Measurements from ENCODE around the gene CEP85L.

CEP85L gene

DNA sequence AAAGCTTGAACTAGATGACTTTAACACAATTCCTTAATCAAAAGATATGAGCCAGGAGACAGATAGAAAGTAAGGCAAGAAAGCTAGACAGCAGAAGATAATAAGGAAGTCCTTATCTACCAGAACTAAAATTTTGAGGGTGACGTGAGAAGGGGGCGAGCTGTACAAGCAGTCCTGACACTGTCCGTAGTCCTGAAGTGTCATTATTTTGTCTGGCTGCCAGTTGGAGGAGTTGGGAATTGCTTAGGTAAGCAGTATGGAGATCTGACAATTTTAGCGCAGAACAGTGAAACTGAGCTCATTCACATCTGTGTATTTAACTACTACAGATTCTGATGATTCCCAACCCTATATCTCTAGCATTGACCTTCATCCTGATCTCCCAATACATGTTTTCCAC, 25.8 kb upstream of the CEP85L start:
- no peaks in the 10 kb centered on the region for H3K36me3 ChIP-seq (ENCODE audit: control insufficient read depth, insufficient read depth, low read length)
- H3K4me3 ChIP-seq (ENCODE audit: low read depth, low read length), result no peak overlapping the region
- no peaks in the 10 kb centered on the region for H3K9me3 ChIP-seq (ENCODE audit: control insufficient read depth, insufficient read depth, low read depth, low read length)
- H3K27ac ChIP-seq (ENCODE audit: low read depth, low read length), result no peak overlapping the region
- no peak overlapping the region for H3K9ac ChIP-seq (ENCODE audit: low read length)
- H3K27me3 ChIP-seq (ENCODE audit: control insufficient read depth, insufficient read depth, low read length), result no peaks in the 10 kb centered on the region
- no peaks in the 10 kb centered on the region for H3K4me1 ChIP-seq (ENCODE audit: control insufficient read depth, insufficient read depth, low read length)

DNA sequence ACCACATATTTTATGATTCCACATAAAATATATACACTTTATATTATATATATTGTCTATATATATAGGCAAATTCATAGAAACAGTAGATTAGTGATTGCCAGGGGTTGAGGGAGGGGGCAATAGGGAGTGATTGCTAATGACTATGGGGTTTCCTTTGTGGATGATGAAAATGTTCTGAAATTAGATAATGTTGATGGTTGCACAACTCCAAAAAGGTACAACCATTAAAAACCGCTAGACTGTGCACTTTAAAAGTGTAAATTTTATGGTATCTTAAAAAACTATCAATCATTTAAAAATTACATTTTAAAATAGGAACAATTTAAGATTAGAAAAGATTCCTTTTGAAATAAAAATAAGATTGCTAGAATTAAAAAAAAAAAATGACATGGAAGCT, 23.8 kb upstream of the CEP85L start:
- Histone ChIP-seq H3K27ac (ENCODE audit: low read depth, low read length) (no peak overlapping the region), H3K4me1 (ENCODE audit: control insufficient read depth, insufficient read depth, low read length) (no peaks in the 10 kb centered on the region), H3K9me3 (ENCODE audit: control insufficient read depth, insufficient read depth, low read depth, low read length) (no peaks in the 10 kb centered on the region), H3K4me3 (ENCODE audit: low read depth, low read length) (no peak overlapping the region), H3K36me3 (ENCODE audit: control insufficient read depth, insufficient read depth, low read length) (no peaks in the 10 kb centered on the region), H3K9ac (ENCODE audit: low read length) (no peak overlapping the region), H3K27me3 (ENCODE audit: control insufficient read depth, insufficient read depth, low read length) (no peaks in the 10 kb centered on the region)

DNA sequence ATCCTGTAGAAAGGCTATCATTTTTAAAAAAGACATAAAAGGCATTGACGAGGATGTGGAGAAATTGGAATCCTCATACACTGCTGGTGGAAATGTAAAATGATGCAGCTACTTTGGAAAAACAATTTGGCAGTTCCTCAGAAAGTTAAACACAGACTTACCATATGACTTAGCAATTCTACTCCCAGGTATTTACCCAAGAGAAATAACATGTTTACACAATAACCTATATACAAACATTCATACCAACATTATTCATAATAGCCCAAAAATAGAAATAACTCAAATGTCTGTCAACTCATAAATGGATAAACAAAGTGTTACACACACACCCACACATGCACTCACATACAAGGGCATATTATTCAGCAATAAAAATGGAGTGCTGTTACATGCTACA, 23.4 kb upstream of the CEP85L start:
- Histone ChIP-seq H3K9me3 (ENCODE audit: control insufficient read depth, insufficient read depth, low read depth, low read length) (no peaks in the 10 kb centered on the region), H3K27me3 (ENCODE audit: control insufficient read depth, insufficient read depth, low read length) (no peaks in the 10 kb centered on the region), H3K36me3 (ENCODE audit: control insufficient read depth, insufficient read depth, low read length) (no peaks in the 10 kb centered on the region), H3K4me1 (ENCODE audit: control insufficient read depth, insufficient read depth, low read length) (no peaks in the 10 kb centered on the region), H3K9ac (ENCODE audit: low read length) (no peak overlapping the region), H3K4me3 (ENCODE audit: low read depth, low read length) (no peak overlapping the region), H3K27ac (ENCODE audit: low read depth, low read length) (no peak overlapping the region)

DNA sequence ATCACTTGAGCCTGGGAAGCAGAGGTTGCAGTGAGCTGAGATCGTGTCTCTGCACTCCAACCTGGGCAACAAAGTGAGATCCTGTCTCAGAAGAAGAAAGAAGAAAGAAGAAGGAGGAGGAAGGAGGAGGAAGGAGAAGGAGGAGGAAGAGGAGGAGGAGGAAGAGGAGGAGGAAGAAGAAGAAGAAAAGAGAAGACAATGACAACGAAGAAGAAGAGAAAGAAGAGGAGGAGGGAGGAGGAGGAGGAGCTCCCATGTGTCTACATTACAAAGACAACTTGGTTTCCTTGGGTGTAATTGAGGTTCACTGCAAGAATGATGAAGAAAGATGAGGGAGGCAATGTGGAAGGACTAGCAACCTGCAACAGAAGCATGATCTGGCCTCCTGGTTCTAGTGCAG, 21.3 kb upstream of the CEP85L start:
- no peaks in the 10 kb centered on the region for H3K9me3 ChIP-seq (ENCODE audit: control insufficient read depth, insufficient read depth, low read depth, low read length)
- H3K4me3 ChIP-seq (ENCODE audit: low read depth, low read length), result no peak overlapping the region
- H3K27me3 ChIP-seq (ENCODE audit: control insufficient read depth, insufficient read depth, low read length), result no peaks in the 10 kb centered on the region
- no peak overlapping the region for H3K27ac ChIP-seq (ENCODE audit: low read depth, low read length)
- H3K9ac ChIP-seq (ENCODE audit: low read length), result no peak overlapping the region
- H3K4me1 ChIP-seq (ENCODE audit: control insufficient read depth, insufficient read depth, low read length), result no peaks in the 10 kb centered on the region
- H3K36me3 ChIP-seq (ENCODE audit: control insufficient read depth, insufficient read depth, low read length), result no peaks in the 10 kb centered on the region

DNA sequence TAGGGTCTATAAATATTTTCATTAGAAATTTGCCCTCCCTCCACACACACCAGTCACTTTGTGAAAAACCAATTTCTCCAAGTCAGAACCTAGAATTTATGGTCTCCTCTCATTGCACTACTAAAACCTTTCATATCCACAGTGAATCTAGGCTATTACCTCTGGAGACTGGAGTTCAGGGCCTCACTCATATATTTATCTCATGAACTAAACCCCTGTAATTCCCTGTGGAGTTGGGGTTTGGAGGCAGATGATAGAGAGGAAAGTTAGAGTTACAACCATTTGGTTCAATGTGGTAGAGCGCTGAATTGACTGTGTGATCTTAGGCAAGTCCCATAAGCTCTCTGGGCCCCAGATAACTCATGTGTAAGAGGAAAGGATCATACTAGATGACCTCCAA, 18.2 kb upstream of the CEP85L start:
- H3K4me1 ChIP-seq (ENCODE audit: control insufficient read depth, insufficient read depth, low read length), result no peaks in the 10 kb centered on the region
- no peaks in the 10 kb centered on the region for H3K36me3 ChIP-seq (ENCODE audit: control insufficient read depth, insufficient read depth, low read length)
- H3K4me3 ChIP-seq (ENCODE audit: low read depth, low read length), result no peak overlapping the region
- H3K27ac ChIP-seq (ENCODE audit: low read depth, low read length), result no peak overlapping the region
- no peak overlapping the region for H3K9ac ChIP-seq (ENCODE audit: low read length)
- H3K27me3 ChIP-seq (ENCODE audit: control insufficient read depth, insufficient read depth, low read length), result no peaks in the 10 kb centered on the region
- no peaks in the 10 kb centered on the region for H3K9me3 ChIP-seq (ENCODE audit: control insufficient read depth, insufficient read depth, low read depth, low read length)

DNA sequence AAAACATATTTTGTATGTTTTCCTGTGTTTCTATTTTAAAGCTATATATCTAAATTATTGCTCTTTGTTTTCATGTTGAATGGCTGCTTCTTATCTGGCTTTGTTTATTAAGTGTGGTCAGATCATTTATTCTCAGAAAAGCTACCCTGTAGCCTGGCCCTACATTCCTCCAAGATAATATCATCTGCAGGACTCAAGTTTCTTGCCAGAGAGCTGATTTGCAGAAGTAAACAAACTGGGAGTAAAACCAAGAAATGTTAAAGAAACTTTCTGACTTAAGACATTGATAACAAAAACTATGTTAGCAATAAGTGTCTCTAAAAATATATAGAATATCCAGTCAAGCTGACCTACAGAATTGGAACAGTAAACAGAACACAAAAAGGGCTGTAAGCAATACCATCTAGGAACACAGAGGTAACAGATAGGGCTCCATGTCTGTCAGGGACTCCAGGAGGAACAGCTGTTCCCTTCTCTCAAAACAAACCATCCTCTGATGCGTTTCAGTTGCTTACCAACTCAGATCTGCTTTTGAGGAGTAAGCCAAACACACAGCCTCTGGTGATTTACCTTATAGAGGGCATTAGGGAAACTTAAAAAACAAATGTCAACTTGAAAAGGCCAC, 17.5 kb upstream of the CEP85L start:
- no peak overlapping the region for H3K27ac ChIP-seq (ENCODE audit: low read depth, low read length)

DNA sequence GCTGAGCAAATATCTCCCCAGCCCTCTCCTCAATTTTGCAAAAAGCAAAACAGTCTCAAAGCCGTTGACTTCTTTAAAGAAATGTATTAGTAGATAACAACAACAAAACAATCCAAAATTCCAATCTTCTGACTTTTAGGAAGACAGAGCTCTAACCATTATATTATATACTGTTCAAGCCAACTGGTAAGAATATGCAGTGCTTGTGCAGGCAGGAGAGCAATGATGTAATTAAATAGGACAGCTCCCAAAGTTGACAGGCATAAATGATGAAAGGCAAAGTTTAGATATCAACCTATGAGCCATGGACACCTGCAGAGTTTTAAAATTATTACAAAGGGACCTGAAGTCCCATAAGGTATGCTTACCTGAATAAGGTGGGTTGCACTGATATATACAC, 16.6 kb upstream of the CEP85L start:
- Histone ChIP-seq H3K27me3 (ENCODE audit: control insufficient read depth, insufficient read depth, low read length) (no peaks in the 10 kb centered on the region), H3K4me1 (ENCODE audit: control insufficient read depth, insufficient read depth, low read length) (no peaks in the 10 kb centered on the region), H3K27ac (ENCODE audit: low read depth, low read length) (no peak overlapping the region), H3K36me3 (ENCODE audit: control insufficient read depth, insufficient read depth, low read length) (no peaks in the 10 kb centered on the region), H3K9me3 (ENCODE audit: control insufficient read depth, insufficient read depth, low read depth, low read length) (no peaks in the 10 kb centered on the region), H3K9ac (ENCODE audit: low read length) (no peak overlapping the region), H3K4me3 (ENCODE audit: low read depth, low read length) (no peak overlapping the region)

More for the DNA sequence above, 17.5 kb upstream of the CEP85L start:
- Histone ChIP-seq H3K9ac (ENCODE audit: low read length) (no peak overlapping the region), H3K9me3 (ENCODE audit: control insufficient read depth, insufficient read depth, low read depth, low read length) (no peaks in the 10 kb centered on the region), H3K4me3 (ENCODE audit: low read depth, low read length) (no peak overlapping the region), H3K36me3 (ENCODE audit: control insufficient read depth, insufficient read depth, low read length) (no peaks in the 10 kb centered on the region), H3K4me1 (ENCODE audit: control insufficient read depth, insufficient read depth, low read length) (no peaks in the 10 kb centered on the region), H3K27me3 (ENCODE audit: control insufficient read depth, insufficient read depth, low read length) (no peaks in the 10 kb centered on the region)

DNA sequence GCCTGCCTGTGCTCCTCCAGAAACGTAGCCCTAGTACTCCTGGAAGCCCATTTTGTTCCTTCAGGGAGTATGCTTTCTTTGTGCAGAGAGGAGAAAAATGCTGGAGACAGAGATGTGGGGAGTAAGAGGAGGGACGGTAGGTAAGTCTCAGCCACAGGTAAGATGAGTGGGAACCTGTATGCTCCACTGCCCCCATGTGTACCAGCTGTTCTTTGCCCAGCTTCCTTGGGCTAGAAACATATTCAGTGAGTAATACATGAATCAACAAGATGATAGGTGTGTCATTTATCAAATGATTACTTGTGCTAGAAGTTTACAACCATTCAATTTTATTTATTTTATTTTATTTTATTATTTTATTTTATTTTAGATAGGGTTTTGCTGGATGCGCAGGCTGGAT, 13.6 kb upstream of the CEP85L start:
- Histone ChIP-seq H3K27ac (ENCODE audit: low read depth, low read length) (no peak overlapping the region), H3K4me3 (ENCODE audit: low read depth, low read length) (no peak overlapping the region), H3K27me3 (ENCODE audit: control insufficient read depth, insufficient read depth, low read length) (no peaks in the 10 kb centered on the region), H3K9ac (ENCODE audit: low read length) (no peak overlapping the region), H3K9me3 (ENCODE audit: control insufficient read depth, insufficient read depth, low read depth, low read length) (no peaks in the 10 kb centered on the region), H3K36me3 (ENCODE audit: control insufficient read depth, insufficient read depth, low read length) (no peaks in the 10 kb centered on the region), H3K4me1 (ENCODE audit: control insufficient read depth, insufficient read depth, low read length) (no peaks in the 10 kb centered on the region)

DNA sequence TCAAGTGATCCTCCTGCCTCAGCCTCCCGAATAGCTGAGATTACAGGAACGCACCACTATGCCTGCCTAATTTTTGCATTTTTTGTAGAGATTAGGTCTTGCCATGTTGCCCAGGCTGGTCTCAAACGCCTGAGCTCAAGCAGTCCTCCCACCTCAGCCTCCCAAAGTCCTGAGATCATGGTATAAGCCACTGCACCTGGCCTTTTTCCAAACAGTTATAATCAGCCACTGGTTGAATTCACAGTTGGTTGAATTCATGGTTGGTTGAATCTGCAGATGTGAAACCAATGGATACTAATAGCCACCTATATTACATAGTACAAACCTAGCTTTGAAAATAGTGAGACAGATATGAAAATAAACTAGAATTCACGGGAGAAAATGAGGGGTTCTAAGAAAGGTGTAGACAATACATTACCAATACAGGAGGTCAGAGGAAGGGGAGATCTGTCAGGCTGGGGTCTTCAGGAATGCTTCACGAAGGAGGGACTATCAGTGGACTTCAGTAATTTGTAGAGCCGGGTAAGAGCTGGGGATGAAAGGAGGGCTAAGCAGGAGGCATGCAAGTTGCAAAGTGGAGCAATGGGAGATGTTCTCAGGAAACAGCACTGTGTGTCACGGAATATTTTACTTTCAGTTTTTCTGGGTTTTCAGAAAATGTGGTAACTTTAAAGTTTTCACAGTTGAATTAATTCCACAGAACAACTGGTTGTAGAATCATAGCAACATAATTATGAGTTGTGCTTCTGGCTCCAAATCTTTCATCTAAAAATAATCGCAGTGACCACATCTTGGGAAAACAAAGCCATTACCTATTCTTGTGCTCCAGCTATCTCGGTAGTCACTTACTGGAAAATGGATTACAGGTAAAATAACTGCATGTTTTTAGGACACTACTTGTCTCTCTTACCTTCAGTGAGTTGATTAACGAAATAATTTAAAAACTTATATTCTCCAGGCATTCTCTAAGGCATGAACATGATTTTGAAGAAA, 12.9 kb upstream of the CEP85L start:
- Histone ChIP-seq H3K27ac (ENCODE audit: low read depth, low read length) (no peak overlapping the region), H3K36me3 (ENCODE audit: control insufficient read depth, insufficient read depth, low read length) (no peaks in the 10 kb centered on the region), H3K27me3 (ENCODE audit: control insufficient read depth, insufficient read depth, low read length) (no peaks in the 10 kb centered on the region), H3K9ac (ENCODE audit: low read length) (no peak overlapping the region), H3K4me1 (ENCODE audit: control insufficient read depth, insufficient read depth, low read length) (no peaks in the 10 kb centered on the region), H3K4me3 (ENCODE audit: low read depth, low read length) (no peak overlapping the region), H3K9me3 (ENCODE audit: control insufficient read depth, insufficient read depth, low read depth, low read length) (no peaks in the 10 kb centered on the region)

DNA sequence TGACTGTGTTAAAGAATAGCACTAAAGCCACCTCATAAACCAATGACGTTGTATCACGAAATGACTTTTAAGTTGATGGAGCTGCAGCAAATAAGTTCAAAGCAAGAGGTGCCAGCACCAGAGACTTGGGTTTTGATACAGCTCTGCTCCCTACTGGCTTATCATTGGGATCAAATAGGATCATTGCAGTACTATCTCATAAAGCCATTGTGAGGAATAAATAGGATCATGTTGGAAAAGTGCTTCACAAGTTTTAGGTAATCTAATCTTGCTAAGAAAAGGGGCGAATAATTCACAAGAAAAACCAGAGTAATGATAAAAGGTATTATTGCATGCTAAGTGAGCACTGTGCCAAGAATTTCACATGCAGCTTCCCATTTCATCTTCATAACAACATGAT, 10.4 kb upstream of the CEP85L start:
- Histone ChIP-seq H3K4me3 (ENCODE audit: low read depth, low read length) (no peak overlapping the region), H3K27me3 (ENCODE audit: control insufficient read depth, insufficient read depth, low read length) (no peaks in the 10 kb centered on the region), H3K4me1 (ENCODE audit: control insufficient read depth, insufficient read depth, low read length) (no peaks in the 10 kb centered on the region), H3K27ac (ENCODE audit: low read depth, low read length) (no peak overlapping the region), H3K36me3 (ENCODE audit: control insufficient read depth, insufficient read depth, low read length) (no peaks in the 10 kb centered on the region), H3K9me3 (ENCODE audit: control insufficient read depth, insufficient read depth, low read depth, low read length) (no peaks in the 10 kb centered on the region), H3K9ac (ENCODE audit: low read length) (no peak overlapping the region)

DNA sequence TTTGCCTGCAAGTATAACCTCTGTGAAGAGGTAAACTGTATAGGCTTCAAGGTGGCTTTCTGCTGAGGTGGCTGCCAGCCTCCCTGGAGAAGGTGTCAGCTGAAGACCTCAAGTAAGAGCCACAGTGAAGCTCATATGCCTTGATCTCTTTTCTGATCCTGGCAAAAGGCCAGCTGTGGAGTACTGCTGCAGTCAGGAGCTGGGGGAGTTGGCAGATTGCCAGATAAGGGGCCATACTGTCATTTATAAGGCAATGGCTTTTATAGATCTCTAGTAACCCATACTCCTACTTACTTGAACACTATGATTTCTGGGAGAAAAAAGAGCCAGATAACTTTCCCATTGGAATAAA, 8.8 kb upstream of the CEP85L start:
- Histone ChIP-seq H3K9ac (ENCODE audit: low read length) (no peak overlapping the region), H3K27me3 (ENCODE audit: control insufficient read depth, insufficient read depth, low read length) (no peaks in the 10 kb centered on the region), H3K36me3 (ENCODE audit: control insufficient read depth, insufficient read depth, low read length) (no peaks in the 10 kb centered on the region), H3K9me3 (ENCODE audit: control insufficient read depth, insufficient read depth, low read depth, low read length) (no peaks in the 10 kb centered on the region), H3K4me3 (ENCODE audit: low read depth, low read length) (no peak overlapping the region), H3K27ac (ENCODE audit: low read depth, low read length) (no peak overlapping the region), H3K4me1 (ENCODE audit: control insufficient read depth, insufficient read depth, low read length) (no peaks in the 10 kb centered on the region)
